HG03520 (cell line): ENCODE measurements around the gene DQX1.
"Not testable (repeated sequence)": the region's sequence is repeated elsewhere in the genome, so short reads cannot be mapped to it uniquely, and the experiment has no call there.

Source experiments
- ATAC-seq: cut with Tn5 transposase; IDR thresholded peaks from one replicate; pipeline ENCODE4 v1.9.1; 2021; ENCODE audit warnings: mild to moderate bottlenecking, moderate library complexity; ENCODE audit not compliant: unreplicated experiment

DQX1 gene

GRCh38 chr2:74525717-74526648, at the start of gene DQX1:
Gene DQX1, minus strand, starts transcription at chr2:74526231. Its CDS starts 502 bp downstream, at chr2:74525729.
- ATAC-seq: no peak

DNA sequence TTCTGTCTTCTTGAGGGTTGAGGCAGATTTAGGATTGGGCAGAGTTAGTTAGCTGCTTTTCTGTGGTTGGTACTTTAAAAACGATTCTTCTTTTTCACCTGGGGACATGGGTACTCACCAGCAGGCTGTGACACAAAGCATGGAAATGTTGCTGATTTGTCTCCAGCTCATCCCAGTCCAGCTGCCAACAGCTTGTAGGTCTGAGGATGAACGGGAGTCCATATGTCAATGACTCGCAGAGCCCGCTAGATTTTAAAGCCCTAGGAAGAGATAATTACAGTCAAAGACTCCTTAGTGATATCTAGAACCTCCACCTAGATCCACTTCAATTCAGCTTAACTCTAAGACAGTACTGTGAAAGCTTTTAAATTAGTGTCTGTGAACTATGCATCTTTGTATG, 49.3 kb upstream of the DQX1 start:
- ATAC-seq: no peak

DNA sequence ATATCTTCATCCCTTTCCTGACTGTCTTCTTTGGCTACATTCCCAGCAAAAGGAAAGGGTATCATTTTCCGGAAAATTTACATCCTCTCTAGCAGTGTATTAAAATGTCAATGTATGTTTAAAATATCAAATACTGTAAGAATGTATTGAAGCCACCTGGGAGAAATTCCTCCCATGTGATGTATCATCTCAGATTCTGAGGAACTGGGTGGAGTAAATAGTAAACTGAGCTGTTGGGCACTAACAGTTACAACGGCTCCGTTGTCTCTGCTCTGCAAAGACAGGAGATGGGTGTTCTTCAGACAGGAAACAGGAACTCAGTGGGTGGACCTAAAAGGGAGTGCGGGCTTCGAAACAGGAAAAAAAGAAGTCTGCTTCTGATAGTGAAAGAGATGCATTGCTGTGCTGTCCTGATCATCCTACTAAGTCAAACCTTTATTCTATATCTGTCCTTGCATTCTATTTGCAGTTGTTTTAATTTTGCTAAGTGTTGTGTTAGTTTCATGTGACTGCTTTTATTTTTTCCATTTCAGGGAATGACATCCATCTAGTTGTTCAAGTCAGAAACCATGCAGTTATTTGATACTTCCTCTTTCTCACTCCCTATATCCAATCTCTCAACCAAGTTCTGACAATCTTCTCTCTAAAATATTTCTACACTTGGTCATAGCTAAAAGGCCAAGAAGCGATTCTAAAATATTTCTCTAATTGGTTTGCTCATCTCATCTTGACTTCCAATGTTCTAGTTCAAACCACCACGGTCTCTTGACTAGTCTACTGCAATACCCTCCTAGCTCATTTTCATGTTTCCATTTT, 47.9 kb upstream of the DQX1 start:
- ATAC-seq: peak; percentile 30

DNA sequence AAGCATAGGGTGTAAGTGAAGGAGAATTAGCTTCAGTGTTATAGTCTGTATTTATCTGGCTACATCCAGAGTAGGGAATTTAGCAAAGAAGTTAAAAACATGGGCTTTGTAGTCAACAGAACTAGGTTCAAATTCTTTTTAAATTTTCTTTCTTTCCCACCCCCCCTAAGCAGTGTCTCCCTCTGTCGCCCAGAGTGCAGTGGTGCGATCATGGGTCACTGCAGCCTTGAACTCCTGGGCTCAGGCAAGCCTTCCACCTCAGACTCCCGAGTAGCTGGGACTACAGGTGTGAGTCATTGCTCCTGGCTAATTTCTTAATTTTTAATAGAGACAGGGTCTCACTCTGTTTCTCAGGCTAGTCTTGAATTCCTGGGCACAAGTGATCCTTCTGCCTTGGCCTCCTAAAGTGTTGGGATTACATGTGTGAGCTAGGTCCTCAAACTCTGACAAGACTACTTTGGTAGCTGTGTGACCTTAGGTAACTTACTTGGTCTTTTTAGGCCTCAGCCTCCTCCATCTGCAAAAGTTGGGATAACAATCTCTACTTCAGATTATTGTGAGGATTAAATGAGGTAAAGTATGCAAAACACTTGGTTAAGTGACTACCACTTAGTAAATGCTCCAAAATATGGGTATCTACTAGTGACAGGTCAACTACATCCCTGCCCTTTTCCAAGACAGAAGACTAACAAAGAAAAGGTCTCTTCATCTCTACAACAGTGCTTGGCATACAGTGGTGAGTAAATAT, 46.3 kb upstream of the DQX1 start:
- ATAC-seq: no peak

- ATAC-seq: peak; percentile 71
Measured at GRCh38 chr2:74571058-74571457, 45.0 kb upstream of the DQX1 start.

- ATAC-seq: no peak
Measured at GRCh38 chr2:74569686-74570085, 43.7 kb upstream of the DQX1 start.

DNA sequence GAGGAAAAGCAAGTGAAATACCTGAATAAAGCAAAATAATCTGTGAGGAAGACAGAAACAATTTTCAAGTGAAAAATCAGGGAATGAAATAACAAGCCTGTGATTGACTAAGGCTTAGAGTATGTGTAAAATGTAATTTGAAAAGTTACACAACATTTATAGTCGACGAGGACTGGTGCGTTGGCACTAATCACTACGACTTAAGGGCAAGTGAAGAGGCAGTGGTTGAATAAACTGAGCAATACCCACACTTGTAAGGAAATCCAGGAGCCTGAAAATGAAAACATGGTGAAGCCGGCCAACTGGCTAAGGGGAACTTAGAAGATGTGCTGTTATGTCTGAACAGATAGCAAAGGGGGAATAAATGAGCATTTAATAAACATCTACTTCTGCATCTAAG, 41.9 kb upstream of the DQX1 start:
- no peak for ATAC-seq

- no peak for ATAC-seq
Measured at GRCh38 chr2:74566754-74567085, 40.7 kb upstream of the DQX1 start.

- no peak for ATAC-seq
Measured at GRCh38 chr2:74566076-74566753, 40.2 kb upstream of the DQX1 start.

DNA sequence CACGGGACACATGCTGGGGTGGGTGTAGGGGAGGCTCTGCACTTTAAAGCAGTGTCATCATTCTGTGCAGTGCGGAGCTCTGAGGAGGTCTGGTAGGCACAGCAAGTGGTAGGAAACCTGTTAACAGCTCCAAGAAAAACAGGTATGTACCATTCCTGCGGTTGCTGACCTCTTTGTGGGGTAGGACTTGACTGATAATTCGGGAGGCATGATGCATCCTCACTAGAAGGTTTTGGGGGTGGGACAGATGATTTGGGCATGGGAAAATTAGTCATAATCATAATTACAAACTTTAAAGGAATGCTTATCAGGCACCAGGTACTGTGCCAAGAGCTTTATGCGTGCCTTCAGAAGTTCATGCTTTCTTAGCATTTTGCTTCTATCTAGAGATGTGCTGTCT, 38.2 kb upstream of the DQX1 start:
- no peak for ATAC-seq

- ATAC-seq: no peak
Measured at GRCh38 chr2:74562126-74562775, 36.2 kb upstream of the DQX1 start.

DNA sequence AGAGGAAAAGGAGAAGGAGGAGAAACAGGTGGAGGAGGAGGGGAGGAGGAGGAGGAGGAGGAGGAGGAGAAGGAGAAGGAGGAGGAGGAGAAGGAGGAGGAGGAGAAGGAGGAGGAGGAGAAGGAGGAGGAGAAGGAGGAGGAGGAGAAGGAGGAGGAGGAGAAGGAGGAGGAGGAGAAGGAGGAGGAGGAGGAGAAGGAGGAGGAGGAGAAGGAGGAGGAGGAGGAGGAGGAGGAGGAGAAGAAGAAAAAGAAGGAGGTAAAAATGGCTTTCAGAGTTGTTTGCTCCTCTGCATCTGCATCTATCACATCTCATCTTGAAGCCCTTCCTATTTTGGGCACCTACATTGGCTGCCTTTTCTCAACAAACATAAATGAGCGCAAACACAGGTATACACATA, 35.0 kb upstream of the DQX1 start:
- not testable (repeated sequence) for ATAC-seq

GRCh38 chr2:74560591-74560990, 34.6 kb upstream of the DQX1 start:
- no peak for ATAC-seq

- ATAC-seq: no peak
Measured at GRCh38 chr2:74559912-74560311, 33.9 kb upstream of the DQX1 start.

DNA sequence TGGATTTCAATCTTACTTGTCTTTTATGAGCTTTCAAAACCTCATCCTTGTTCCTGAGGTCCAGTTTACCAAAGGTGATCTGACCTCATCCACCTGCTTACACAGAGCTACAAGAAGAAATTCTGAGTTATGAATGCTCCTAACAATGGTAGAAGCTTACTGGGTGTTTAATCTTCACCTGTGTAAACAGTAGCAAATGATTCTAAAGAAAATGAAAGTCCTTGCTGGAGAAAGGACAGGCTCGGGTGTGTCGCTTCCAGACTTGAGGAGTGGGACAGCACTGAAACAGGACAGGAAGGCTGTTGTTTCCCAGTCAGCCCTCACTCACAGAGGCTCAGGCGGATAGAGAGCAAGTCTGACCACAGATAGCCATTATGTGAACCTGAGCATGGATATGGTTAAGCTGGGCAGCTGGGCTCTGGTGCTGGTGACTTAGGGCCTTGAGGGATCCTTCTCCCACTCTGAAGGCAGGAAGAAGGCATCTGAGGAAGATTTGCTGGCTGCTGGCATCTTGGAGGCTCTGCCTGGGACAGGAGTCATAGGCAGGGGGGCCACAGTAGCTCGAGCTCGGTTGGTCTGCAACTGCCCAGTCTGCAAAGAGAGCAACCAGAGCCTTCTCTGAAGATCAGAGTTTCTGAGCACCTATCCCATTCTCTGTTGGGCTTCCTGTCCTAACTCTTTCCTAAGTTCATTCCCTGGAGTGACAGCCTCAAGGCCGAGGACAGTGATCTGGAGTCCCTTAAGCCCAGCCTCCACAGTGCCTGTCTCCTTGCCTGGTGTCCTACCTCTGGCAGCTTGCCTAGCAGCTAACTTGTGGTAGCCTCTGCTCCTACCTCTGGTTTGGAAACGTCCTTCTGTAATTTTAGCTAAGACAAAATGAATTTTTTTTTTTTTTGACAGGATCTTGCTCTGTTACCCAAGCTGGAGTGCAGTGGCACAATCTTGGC, 32.5 kb upstream of the DQX1 start:
- no peak for ATAC-seq

DNA sequence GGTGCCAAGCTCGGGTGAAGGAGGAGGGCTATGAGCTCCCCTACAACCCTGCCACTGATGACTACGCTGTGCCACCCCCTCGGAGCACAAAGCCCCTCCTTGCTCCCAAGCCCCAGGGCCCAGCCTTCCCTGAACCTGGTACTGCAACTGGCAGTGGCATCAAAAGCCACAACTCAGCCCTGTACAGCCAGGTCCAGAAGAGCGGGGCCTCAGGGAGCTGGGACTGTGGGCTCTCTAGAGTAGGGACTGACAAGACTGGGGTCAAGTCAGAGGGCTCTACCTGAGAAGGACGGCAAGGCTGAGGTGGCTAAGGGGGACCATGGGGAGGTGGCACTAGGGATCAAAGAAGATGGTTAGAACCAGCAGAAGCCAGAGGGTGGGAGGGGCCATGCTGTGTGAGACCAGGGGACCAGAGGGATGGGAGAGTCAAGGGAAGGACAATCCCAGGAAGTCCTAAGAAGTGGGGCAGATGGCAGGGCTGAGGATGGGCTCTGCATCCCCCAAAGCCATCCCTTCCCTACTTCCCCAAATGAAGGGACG, 30.9 kb upstream of the DQX1 start:
- ATAC-seq: no peak

DNA sequence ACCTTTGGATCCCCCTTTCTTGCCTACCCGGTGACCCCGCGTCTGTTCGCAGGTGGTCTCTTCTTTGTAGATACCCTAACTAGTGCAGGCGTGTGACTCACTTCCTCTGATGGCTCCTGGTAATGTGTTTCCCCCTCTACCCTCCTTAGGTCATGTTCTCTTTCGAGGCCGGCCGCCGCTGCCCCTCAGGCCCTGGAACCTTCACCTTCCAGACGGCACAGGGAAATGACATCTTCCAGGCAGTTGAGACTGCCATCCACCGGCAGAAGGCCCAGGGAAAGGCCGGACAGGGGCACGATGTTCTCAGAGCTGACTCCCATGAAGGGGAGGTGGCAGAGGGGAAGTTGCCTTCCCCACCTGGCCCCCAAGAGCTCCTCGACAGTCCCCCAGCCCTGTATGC, 30.1 kb upstream of the DQX1 start:
- no peak for ATAC-seq

- ATAC-seq: no peak
Measured at GRCh38 chr2:74555610-74556103, 29.6 kb upstream of the DQX1 start.
